NCI-H748 (cell line): ENCODE measurements around the gene TPD52L1.

Source experiments
- DNase-seq: peaks from one replicate; lab custom pipeline; 2025; ENCODE audit not compliant: unreplicated experiment; lab: John Stamatoyannopoulos, UW

Gene TPD52L1

GRCh38 chr6:125302840-125303511, 149.4 kb downstream of the TPD52L1 start:
- DNase-seq, result no peak

GRCh38 chr6:125303512-125303854, 149.9 kb downstream of the TPD52L1 start:
- no peak for DNase-seq

GRCh38 chr6:125304970-125305660, 151.5 kb downstream of the TPD52L1 start:
- DNase-seq, result no peak

- no peak for DNase-seq
Measured at GRCh38 chr6:125306756-125307149, 153.2 kb downstream of the TPD52L1 start.

GRCh38 chr6:125307150-125307838, 153.7 kb downstream of the TPD52L1 start:
- DNase-seq, result no peak

GRCh38 chr6:125307964-125308615, 154.5 kb downstream of the TPD52L1 start:
- no peak for DNase-seq

GRCh38 chr6:125310994-125311649, 157.5 kb downstream of the TPD52L1 start:
- DNase-seq, result peak; percentile 84

- no peak for DNase-seq
Measured at GRCh38 chr6:125312478-125312877, 158.9 kb downstream of the TPD52L1 start.

- DNase-seq, result no peak
Measured at GRCh38 chr6:125312950-125313349, 159.4 kb downstream of the TPD52L1 start.
